ENCODE results near the gene PBXIP1. TPM values are rescaled to one million over a fixed set of nuclear protein-coding genes. Genes with fewer than 3 reads are reported as not detected.

PBXIP1 gene
- total and polyA plus RNA-seq, 2 of the 13 experiments (the other 11 are each of a cell fraction or from before 2014, with no cell fraction given) = 16.3 to 31.9 TPM

GRCh38 chr1:154944401-154945159 is 11.3 kb downstream of the PBXIP1 start (continued):
- TF ChIP-seq ZHX2 (IDR thresholded peaks at IDR 0.05; ENCODE audit: low read depth) (no peak), ZHX2 (CRISPR knock-in tag; IDR thresholded peaks at IDR 0.05; ENCODE audit: borderline replicate concordance) (no peak), ZBTB40 (IDR thresholded peaks at IDR 0.05) (no peak), ZBTB40 (CRISPR knock-in tag; IDR thresholded peaks at IDR 0.05) (peak; percentile 18; the same call in 1 of the 2 replicates), NR2F2 (IDR thresholded peaks at IDR 0.05; ENCODE audit: borderline replicate concordance, low read depth) (0 out of 2 replicates have a peak, but pooled peaks have one; percentile 60), KDM3A (CRISPR knock-in tag; IDR thresholded peaks at IDR 0.05; ENCODE audit: low read depth) (no peak), ZNF879 (CRISPR knock-in tag; IDR thresholded peaks at IDR 0.05) (0 out of 2 replicates have a peak, but pooled peaks have one; percentile 73), MTA3 (CRISPR knock-in tag; IDR thresholded peaks at IDR 0.05) (no peak), ZNF607 (CRISPR knock-in tag; IDR thresholded peaks at IDR 0.05; ENCODE audit: borderline replicate concordance) (peak; percentile 76; the same call in 1 of the 2 replicates), ZNF567 (CRISPR knock-in tag; IDR thresholded peaks at IDR 0.05; ENCODE audit: borderline replicate concordance) (no peak), REPIN1 (CRISPR knock-in tag; IDR thresholded peaks at IDR 0.05; ENCODE audit: borderline replicate concordance, low read depth) (peak; percentile 52; the same call in 1 of the 2 replicates), DDIT3 (CRISPR knock-in tag; IDR thresholded peaks at IDR 0.05) (no peak), AGO2 (optimal IDR thresholded peaks at IDR 0.05; ENCODE audit: low read depth, low read length) (no peak), ZNF776 (CRISPR knock-in tag; IDR thresholded peaks at IDR 0.05) (no peak)
